ENCODE measurements around the gene ADCY4.

The ADCY4 gene

DNA sequence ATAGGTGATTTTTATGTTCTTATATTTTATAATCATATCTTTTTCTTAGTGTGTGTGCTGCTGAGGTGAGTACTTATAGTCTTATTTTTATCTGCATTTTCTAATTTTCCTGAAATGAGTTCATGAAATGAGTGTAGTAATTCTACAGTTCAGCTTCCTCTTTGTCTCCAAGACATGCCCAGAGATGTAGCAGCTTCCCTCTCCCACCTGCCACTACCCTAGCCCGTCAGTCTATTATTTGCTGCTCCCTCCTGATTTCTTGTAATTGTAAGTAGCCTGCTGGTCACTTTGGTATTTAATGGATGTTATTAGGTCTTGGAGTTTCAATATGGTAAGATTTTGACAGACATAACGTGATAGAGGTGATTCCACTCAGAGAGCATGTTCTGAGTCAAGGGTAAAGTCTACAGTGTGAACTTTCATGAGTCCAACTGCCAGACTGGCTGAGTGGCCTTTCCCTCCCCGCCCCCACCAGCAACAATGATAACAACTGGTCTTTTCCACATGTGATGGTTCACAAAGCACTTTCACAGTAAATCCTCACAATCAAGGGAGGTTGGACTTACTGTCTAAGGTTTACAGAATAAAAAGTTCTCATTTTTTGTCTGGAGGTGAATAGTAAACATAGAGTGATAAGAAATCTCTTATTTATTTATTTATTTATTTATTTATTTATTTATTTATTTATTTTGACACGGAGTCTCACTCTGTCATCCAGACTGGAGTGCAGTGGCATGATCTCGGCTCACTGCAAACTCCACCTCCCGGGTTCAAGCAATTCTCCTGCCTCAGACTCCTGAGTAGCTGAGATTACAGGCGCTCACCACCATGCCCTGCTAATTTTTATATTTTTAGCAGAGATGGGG, 9.2 kb upstream of the ADCY4 start:
- DNase-seq (ENCODE audit: low read depth): no peak
- TF ChIP-seq POLR2A (IDR thresholded peaks at IDR 0.05; ENCODE audit: extremely low read depth, insufficient read length): no peak
- TF ChIP-seq MYC (IDR thresholded peaks at IDR 0.05; ENCODE audit: low read depth, low read length): no peak
- TF ChIP-seq, protein P1, sequence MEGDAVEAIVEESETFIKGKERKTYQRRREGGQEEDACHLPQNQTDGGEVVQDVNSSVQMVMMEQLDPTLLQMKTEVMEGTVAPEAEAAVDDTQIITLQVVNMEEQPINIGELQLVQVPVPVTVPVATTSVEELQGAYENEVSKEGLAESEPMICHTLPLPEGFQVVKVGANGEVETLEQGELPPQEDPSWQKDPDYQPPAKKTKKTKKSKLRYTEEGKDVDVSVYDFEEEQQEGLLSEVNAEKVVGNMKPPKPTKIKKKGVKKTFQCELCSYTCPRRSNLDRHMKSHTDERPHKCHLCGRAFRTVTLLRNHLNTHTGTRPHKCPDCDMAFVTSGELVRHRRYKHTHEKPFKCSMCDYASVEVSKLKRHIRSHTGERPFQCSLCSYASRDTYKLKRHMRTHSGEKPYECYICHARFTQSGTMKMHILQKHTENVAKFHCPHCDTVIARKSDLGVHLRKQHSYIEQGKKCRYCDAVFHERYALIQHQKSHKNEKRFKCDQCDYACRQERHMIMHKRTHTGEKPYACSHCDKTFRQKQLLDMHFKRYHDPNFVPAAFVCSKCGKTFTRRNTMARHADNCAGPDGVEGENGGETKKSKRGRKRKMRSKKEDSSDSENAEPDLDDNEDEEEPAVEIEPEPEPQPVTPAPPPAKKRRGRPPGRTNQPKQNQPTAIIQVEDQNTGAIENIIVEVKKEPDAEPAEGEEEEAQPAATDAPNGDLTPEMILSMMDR (IDR thresholded peaks at IDR 0.05; ENCODE audit: low read depth, low read length): no peak
- TF ChIP-seq, protein P2, sequence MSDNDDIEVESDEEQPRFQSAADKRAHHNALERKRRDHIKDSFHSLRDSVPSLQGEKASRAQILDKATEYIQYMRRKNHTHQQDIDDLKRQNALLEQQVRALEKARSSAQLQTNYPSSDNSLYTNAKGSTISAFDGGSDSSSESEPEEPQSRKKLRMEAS (IDR thresholded peaks at IDR 0.05; ENCODE audit: low read depth, low read length): no peak
- no peak overlapping the region for H3K4me3 ChIP-seq (ENCODE audit: low read depth, low read length)

DNA sequence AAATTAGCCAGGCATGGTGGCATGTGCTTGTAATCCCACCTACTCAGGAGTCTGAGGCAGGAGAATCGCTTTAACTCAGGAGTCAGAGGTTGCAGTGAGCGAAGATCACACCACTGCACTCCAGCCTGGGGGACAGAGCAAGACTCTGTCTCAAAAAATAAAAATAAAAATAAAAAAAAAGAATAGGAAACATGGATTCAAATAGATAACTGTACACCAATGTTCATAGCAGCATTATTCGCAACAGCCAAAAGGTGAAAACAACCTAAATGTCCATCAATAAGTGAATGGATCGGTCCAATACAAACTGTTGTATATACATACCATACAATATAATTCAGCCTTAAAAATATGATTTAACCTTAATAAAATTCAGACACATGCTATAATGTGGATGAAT, 8.0 kb upstream of the ADCY4 start:
- TF ChIP-seq POLR2A (IDR thresholded peaks at IDR 0.05; ENCODE audit: extremely low read depth, insufficient read length) (no peak), MYC (IDR thresholded peaks at IDR 0.05; ENCODE audit: low read depth, low read length) (no peak)
- TF ChIP-seq, protein P1 (IDR thresholded peaks at IDR 0.05; ENCODE audit: low read depth, low read length): no peak
- TF ChIP-seq, protein P2 (IDR thresholded peaks at IDR 0.05; ENCODE audit: low read depth, low read length): no peak

DNA sequence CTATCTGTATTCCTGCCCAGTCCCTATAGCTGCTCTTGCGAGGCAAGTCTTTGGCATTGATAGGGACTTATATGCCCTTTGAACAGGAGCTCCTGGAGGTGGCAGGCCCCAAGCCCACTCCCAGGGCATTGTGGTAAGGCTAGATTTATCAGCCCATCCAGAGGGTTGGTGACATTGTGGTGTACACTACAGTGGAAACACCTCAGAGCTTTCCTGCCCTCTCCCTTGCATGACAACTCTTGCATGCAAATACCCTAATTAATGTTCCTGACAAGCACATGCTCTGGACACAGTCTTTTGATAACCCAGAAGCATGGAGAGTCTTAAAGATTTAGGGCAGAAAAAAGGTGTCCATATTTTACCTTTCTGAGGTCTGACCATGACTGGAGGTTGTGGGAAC, 5.7 kb upstream of the ADCY4 start:
- no peak overlapping the region for H3K4me3 ChIP-seq (ENCODE audit: low read depth, low read length)
- DNase-seq (ENCODE audit: low read depth): no peak
- TF ChIP-seq, protein P1 (IDR thresholded peaks at IDR 0.05; ENCODE audit: low read depth, low read length): no peak
- no peak for TF ChIP-seq POLR2A (IDR thresholded peaks at IDR 0.05; ENCODE audit: extremely low read depth, insufficient read length)
- TF ChIP-seq, protein P2 (IDR thresholded peaks at IDR 0.05; ENCODE audit: low read depth, low read length): no peak
- no peak for TF ChIP-seq MYC (IDR thresholded peaks at IDR 0.05; ENCODE audit: low read depth, low read length)

More for the DNA sequence above, 8.0 kb upstream of the ADCY4 start:
- DNase-seq (ENCODE audit: low read depth): no peak
- H3K4me3 ChIP-seq (ENCODE audit: low read depth, low read length): no peak overlapping the region

DNA sequence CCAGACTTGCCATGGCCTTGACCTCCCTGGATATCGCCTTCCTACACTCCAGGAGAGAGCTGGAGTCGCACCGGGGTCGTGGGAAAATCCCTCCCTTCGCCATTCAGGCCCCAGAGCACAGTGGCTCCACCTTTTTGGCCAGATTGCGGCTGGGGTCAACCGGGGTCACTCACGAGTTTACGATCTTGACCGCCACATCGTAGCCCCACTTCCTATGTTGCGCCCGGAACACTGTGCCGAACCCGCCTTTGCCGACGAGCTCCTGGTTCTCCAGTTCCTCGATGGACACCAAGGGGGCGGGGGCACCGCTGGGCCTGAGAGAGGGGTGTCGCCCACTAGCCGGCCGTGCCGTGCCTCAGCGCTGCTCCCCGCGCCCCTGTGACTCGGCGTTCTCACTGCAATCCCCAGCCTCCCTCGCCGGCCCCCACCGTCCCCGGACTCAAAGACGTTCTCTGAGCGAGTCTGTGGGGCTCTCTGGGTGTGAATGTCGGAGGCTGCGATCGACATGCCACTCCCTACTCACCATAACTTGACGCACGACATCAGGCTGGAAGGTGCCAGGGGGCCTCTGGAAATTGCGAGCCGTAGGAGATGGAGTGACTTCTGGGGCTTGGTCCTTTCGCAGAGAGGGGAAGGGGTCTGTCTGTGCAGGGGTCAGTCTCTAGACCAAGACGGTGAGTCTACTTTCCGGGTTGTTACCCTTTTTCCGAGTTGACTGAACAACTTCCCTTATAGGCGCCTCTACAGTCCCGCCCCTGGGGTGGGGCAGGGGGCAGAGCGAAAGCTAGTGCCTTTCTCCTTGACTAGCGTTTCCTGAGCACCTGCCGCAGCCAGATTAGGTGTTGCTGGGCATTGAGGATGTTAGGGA, 4.6 kb upstream of the ADCY4 start, which contains the start of gene RIPK3:
Gene RIPK3, minus strand, starts transcription at position 708 of the 868 bp plus-strand sequence. Its CDS starts 165 bp downstream, at position 543.
- peak; percentile 22 for DNase-seq (ENCODE audit: low read depth)
- no peak for TF ChIP-seq MYC (IDR thresholded peaks at IDR 0.05; ENCODE audit: low read depth, low read length)
- TF ChIP-seq, protein P1 (IDR thresholded peaks at IDR 0.05; ENCODE audit: low read depth, low read length): no peak
- TF ChIP-seq, protein P2 (IDR thresholded peaks at IDR 0.05; ENCODE audit: low read depth, low read length): no peak
- TF ChIP-seq POLR2A (IDR thresholded peaks at IDR 0.05; ENCODE audit: extremely low read depth, insufficient read length): no peak
- H3K4me3 ChIP-seq (ENCODE audit: low read depth, low read length): peak within 1 kb of the TSS; percentile 49

DNA sequence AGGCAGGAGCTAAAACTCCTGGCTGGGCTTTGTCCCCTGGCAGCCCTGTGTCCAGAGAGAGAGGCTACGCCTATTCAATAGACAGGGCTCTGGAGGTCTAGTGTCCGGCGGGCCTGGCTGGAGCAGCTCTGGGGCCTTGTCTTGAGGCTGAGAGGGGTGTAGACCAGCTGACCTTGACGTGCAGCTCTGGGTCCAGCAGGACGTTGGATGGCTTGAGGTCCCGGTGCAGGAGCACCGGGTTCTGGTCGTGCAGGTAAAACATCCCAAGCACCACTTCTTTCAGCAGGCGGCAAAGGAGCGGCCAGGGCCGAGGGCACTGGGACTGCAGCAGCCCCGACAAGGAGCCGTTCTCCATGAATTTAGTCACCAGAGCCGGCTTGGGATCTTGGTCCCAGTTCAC, 4.0 kb upstream of the ADCY4 start:
- no peak overlapping the region for H3K4me3 ChIP-seq (ENCODE audit: low read depth, low read length)
- TF ChIP-seq MYC (IDR thresholded peaks at IDR 0.05; ENCODE audit: low read depth, low read length): no peak
- TF ChIP-seq, protein P2 (IDR thresholded peaks at IDR 0.05; ENCODE audit: low read depth, low read length): no peak
- no peak for TF ChIP-seq POLR2A (IDR thresholded peaks at IDR 0.05; ENCODE audit: extremely low read depth, insufficient read length)
- TF ChIP-seq, protein P1 (IDR thresholded peaks at IDR 0.05; ENCODE audit: low read depth, low read length): no peak
- no peak for DNase-seq (ENCODE audit: low read depth)
